Stimulated activated CD8-positive, alpha-beta memory T cell treated with anti-CD3 and anti-CD28 coated beads, Interleukin-15, amount 100 ng/mL, for 24 hours (primary cell): ENCODE results near the gene ENTPD6.
"Not testable (repeated sequence)": the region's sequence is repeated elsewhere in the genome, so short reads cannot be mapped to it uniquely, and the experiment has no call there.

ENCODE experiments used
- DNase-seq: peaks from one replicate; pipeline ENCODE4 v3.0.0-alpha.2; 2020; ENCODE audit warnings: low read depth

The ENTPD6 gene

DNA sequence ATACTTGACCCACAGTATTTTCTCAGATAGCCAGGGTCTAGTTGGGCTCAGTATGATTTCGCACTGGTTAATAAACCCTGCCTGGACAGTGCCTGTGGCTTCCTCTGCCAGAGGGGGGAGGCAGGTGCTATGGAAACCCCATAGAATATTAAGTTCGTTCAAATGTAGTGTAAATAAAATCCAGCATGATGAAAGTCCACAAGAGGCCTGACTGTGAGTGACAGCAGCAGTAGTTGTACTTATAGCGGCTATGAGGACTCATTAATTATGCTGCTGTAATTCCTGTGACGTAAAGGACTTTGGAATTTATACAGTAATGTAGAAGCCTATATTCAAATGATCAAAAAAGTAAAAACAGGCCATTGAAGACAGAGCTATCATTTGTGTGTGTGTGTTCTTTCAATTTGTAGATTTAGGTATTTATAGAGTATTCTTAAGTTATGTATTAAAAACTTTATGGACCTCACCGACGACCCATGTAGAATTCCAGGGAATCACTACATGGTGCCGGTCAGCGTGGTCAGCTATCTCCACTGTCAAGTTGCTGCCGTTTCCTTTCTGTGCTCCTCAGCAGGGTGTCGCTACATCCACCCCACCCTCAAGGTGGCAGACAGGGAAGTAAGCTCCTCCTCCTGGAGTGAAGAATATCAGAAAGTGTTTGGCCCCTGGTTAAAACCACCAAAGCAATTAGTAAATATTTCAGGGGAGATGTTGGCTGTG lies 62.4 kb downstream of the ENTPD6 start:
- no peak for DNase-seq

DNA sequence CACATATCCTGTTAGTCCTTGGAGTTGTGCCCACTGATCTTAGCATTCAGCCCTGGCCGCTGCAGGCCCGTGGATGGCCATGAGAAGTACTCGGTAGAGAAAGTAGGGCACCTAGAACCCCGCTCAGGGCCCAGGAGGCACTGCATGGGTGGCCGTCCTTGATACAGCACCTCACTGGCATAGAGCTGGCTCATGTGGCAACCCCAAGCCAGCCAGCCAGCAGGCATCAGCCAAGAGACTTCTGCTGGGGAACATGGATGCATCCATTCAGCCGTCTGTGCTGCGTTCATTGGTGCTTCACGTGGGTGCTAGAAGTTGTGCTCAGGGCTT lies 62.9 kb downstream of the ENTPD6 start:
- DNase-seq, result no peak

DNA sequence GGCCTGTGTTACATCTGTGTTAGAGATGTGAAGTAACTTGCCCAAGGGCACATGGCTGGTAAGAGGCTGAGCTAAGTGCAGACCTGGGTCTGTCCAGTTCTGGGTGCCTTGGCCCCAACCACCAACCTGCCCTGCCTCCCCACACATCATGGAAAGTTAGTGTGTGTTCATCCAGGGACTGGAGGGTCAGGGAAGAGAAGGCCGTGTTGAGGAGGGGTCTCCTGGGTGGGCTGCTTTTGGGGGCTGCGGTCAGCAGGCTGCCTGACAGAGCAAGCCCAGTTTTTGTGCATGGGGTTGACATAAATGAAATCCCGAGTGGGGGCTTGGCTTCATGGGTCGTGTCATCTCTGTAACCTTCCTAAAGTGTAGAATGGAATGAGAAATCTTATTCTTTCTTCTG lies 63.3 kb downstream of the ENTPD6 start:
- no peak for DNase-seq

DNA sequence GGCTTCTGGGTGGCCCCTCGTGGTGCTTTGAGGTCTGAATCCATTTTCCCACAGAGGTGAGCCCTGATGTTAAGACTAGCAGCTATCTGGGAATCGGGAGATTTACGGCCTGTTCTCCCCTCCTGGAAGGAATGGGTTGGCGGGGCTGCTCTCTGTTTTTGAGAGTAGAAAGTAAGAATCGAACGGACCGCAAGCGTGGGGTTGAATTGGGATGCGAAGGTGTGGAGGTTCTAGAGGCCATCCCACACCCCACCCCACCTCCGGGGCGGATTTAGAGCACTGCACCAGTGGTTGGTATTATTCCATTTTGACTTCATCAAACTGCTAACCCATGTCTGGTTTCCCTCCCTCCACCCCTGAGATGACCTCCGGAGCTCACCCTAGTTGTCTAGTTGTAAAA lies 63.8 kb downstream of the ENTPD6 start:
- no peak for DNase-seq

DNA sequence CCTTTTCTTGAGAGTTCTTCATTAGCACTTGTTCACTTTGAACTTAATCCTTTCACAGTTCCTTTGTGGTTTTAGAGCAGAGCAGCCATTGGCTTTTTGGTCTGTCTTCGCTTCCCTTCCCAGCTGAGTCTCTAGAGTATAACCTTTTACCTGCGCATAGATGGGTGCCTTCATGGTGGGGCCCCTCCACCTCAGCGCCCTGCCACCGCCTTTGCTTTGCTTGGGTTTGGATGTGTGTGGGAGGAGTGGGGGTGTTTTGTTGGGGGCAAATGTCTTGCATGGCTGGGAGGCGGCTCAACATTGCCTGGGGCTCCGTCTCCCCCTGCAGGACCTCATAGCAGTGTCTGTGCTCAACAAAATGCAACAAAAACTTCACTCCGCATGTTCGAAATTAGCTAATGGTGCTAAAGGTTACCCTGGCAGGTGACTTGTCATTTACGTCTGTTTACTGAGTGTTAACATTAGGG lies 64.3 kb downstream of the ENTPD6 start:
- DNase-seq, result no peak

DNA sequence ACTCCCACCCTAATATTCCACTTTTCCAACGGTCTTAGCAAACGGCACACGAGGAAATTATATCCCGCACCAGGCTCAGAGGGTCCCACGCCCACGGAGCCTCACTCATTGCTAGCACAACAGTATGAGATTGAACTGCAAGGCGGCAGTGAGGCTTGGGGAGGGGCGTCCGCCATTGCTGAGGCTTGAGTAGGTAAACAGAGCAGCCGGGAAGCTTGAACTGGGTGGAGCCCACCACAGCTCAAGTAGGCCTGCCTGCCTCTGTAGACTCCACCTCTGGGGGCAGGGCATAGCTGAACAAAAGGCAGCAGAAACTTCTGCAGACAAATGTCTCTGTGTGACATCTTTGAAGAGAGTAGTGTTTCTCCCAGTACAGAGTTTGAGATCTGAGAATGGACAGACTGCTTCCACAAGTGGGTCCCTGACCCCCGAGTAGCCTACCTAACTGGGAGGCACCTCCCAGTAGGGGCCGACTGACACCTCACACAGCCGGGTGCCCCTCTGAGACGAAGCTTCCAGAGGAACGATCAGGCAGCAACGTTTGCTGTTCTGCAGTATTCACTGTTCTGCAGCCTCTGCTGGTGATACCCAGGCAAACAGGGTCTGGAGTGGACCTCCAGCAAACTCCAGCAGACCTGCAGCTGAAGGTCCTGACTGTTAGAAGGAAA lies 65.4 kb downstream of the ENTPD6 start:
- not testable (repeated sequence) for DNase-seq

DNA sequence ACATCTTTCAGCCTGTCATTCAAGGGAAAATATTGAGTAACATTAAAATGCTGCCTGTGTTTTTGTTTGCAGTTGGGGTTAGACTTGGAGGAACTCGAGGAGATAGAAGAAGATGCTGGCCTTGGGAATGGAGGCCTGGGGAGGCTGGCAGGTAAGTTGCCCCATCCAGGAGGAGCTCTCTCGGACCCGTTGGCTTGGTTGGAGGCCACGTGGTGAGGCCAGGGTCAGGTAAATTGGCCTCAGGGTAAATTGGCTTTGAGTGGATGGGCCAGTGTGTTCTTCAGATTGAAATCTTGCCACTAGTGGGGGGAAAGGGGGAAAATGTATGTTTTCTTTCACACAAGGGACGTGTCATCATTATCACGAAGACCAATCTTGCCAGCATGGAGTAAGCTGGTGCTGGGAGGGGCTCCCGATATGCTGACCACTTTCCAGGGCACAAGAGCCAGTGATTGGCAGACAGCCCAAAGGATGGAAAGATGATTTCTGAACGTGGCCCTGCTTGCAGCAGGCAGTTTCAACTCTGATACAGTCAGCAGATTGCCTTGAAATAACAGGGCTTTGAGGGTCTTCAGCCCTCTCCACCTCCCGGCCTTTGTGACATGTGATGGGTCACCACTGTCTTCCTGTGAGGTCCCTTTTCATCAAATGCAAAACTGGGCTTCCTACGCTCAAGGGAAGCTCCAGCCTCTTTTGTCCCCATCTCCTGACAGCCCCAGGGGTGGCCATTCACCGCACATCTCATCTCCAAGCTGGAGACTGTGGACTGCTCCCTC lies 73.7 kb downstream of the ENTPD6 start:
- no peak for DNase-seq

DNA sequence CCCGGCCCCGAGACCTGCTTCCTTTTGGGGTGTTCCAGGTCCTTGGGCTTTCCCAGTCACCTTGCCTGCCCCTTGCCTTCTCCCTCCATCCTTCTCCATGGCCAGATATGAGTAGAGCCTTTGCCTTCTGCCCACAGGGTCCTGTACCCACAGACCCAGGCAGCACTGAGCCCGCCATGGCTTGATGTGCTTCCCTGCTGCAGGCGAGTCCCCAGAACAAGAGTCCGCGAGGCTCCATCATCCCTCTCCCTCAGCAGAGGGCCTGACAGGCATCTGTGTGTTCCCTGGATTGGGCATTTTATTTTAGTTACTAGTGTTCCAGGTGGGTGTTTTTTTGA lies 74.3 kb downstream of the ENTPD6 start:
- DNase-seq, result no peak

DNA sequence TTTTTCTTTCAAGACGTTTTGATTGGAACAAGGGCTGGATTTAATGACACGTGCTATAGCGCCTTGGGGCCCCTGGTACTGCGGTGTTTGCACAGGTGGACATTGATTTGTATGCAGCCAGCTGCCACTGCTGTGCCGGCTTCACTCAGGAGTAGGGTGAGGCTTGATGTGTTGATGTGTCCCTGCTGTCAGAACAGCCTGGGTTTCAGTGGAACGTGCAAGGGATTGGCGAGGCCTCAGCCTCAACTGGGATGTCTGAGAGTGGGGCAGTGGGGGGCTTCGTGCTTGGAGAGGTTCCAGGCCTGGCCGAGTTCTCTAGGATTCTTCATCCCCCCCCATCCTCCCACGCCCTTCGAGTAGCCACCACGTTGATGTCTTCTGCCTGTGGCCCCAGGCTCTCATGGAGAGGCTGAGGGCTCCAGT lies 75.3 kb downstream of the ENTPD6 start:
- DNase-seq, result no peak

DNA sequence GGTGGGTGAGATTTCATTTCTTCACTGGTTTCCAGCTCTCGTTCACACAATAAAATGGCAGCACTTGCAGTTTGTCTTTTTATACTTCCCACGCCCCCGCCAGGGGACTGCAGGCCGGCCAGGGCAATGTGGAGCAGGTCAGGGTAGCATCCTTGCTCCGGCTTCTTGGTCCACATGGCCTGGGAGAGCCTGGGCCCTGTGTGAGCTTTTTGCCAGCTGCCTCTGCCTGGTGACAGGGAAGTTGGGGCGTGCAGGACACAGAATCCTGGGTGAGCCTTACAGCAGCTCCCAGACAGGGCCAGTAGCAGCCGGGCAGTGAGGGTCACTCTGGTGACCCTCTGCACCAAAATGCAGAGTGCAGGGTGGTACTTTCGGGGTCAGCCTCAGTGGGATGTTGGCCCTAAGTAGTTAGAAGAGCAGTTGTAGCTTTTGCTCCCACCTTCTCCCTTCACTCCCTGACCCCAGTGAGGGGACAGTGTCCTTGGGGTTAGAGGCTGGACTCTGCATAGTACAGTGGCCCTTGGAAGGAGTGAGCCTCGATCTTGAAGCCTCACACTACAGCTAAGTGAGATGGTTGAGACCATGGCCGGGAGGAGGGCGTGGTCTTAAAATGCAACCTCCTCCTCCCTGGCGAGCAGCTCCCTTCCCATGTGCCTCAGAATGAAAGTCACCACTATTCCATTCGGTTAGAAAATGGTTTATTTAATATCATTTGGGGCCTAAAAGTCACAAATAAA lies 76.1 kb downstream of the ENTPD6 start:
- DNase-seq, result no peak

DNA sequence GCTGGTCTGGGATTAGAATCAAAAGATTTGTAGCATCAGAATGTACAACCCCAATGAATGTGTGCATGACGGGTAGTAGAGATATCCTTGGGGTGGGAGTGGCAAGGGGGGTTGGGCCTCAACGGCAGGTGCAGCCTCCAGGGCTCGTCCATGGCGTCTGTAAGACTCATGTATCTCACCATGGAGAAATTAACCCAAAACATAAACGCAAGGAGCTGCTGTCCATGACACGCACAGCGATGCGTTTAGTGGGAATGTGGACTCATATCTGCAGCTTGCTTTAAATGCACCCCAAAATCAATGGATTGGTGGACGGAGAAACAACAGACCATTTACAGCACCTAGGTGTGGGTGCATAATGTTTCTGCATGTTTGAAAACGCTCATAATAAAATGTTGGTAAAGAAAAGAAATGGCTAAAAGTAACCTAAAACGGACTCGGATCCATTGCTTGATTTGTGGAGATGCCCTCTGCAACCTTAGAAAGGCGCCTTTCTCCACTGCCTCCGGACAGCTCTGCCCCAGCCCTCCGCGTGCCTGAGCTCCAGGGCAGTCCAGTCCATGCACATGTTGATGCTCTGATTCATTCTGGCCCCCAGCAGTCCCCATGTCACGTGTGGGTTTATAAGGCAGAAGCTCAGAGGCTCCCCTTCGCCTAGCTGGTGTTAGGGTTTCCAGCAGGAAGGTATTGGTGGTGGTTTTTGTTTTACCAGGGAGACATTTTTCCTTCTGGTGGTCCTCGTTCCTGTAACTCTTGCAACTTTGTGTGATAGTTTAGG lies 76.9 kb downstream of the ENTPD6 start:
- no peak for DNase-seq

DNA sequence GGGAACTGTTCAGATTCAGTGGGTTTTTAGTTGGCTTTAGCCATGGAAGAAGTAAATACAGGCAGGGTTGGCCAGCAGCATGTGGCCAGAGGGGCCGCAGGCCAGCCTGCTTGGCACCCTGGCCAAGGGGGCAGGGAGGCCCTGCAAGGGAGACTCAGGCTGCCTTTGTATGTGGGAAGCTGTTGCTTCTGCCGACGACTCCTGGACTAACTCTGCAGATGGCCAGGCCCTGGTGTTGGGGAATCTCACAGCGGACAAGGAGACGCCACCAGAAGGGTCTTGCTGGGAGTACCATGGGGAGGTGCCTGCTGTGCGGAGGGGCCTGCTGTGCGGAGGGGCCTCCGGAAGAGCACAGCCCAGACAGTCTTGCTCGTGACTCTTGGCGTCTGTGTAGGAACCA lies 77.5 kb downstream of the ENTPD6 start:
- no peak for DNase-seq

DNA sequence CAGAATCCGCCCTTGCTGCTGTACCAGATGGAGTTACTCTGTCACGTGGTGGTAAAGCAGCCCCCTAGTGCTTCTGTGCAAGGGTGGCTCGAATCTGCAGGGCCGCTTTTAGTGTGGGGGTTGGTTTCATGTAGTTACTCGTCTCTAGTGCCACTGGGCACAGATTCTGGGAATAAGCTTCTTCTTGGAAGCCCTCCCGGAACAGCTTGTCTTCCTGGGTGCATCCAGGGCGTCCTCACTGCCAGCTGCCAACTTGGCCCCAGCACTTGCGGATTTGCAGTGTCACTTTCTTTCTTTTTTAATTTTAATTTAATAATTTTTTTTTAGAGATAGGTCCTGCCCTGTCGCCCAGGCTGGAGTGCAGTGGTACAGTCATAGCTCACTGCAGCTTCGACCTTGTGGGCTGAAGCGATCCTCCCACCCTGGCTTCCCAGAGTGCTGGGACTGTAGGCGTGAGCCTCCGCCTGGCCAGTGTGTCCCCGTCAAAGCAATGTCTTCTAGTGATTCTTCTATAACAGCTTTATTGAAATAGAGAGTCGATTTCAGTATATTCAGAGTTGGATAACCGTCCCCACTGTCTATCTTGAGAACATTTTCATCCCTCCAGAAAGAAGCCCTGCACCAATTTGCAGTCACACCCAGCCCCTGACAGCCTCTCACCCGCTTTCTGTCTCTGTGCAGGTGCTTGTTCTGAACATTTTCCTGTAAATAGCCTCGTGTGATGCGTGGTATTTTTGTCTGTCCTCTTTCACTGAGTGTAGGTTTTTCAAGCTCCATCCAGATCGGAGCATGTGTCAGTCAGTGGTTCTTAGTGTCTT lies 78.2 kb downstream of the ENTPD6 start:
- no peak for DNase-seq

DNA sequence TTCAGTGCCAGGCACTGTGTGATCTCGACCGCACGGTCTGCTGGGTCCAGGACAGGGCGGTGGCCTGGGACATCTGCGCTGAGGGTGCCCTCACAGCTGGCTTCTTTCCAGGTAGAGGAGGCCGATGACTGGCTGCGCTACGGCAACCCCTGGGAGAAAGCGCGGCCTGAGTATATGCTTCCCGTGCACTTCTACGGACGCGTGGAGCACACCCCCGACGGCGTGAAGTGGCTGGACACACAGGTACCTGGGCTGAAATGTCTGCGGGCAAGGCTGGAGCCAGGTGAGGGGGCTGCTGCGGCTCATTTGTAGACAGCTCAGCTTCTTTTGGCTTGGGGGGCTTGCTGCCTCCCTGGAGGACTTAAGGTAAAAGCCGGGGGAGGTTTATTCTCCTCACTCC lies 79.0 kb downstream of the ENTPD6 start:
- DNase-seq, result no peak

DNA sequence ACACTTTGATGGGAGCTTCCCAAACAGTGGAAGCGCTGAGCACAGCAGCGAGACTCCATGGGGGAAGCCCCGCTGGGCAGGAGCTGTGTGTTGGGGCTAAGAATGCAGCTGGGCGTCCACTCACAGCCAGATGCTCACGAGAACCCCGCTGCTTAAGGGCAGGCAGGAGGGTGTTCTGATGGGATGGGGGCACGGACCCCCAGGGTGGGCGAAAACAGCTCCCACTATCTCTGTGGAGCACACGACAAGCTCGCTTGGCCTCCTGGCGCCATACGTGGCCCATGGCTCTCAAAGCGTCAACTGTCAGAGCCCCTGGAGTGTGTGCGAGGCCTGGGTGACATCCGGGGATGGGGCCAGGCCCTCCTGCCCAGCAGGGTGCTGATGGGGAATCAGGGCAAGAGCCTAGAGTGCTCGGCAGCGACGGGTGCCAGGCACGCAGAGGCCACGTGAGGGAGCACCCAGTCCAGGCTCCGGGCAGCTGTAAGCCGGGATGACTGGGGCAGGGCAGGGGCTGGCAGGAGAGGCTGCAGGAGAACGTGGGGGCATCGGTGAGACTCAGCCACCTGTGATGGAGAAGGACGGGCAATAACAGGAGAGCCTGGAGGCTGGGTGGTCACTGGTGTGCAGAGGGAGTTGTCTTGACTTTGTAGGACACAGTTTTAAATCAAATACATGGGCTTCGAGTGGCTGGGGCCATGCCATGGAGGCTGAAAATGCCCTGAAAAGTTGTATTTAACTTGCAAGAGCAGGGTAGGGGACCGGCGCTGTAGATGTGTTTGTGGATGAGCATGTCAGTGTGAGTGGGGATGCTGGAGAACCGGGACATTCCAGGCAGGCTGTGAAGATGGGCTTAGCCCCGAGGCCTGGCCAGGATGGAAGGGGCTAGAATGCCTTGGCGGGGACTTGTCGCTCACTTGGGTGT lies 79.6 kb downstream of the ENTPD6 start:
- DNase-seq, result no peak

DNA sequence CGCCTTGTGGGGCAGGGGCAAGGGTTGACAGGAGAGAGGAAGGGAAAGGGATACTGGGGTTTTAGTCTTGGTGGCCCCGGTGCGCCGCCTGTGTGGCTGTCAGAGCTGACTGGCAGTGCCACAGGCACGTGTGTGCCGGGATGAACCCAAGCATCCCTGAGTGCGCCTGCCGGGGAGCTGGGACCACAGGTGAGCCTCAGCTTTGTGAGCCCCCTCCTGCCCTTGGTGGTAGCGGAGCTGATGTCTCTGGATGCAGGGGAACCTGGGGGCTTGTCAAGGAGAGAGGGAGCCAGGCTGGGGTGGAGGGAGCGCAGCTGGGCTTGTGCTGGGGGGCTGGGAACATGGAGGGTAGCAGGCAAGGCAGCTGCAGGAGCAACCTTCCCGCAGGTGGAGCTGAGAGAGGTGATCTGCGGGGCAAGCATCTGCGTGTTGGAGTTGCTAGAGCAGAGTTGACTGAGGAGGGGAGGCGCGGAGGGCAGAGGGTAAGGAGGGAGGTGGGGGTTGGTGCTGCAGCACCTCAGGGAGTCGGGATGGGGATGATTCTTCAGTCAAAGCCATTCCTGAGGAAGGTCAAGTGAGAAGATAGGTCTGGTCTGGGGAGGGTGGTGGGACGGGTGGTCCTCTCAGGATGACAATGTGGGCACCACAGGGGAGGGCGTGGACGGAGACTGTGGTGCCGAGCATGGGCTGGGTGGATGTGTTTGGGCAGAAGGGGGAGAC lies 80.5 kb downstream of the ENTPD6 start:
- DNase-seq, result no peak
